ENCODE results near the gene HOXA4.

The HOXA4 gene

GRCh38 chr7:27164367-27165088, 34.0 kb upstream of the HOXA4 start:
- Mint-ChIP-seq H3K9me3 (no peaks in the 10 kb centered on the region), H3K4me1 (ENCODE audit: low read depth) (peaks cover 71% of the 10 kb centered on the region), H3K36me3 (ENCODE audit: low read depth) (no peaks in the 10 kb centered on the region), H3K4me3 (peak overlapping the region; percentile 71), H3K27me3 (peaks cover 87% of the 10 kb centered on the region), H3K27ac (peak overlapping the region; percentile 15)
- intact Hi-C loops (cut with micrococcal nuclease), result loop anchor here (5.0 to 10.0 kb wide), 5 partner anchors 312 to 1302 kb away; no protein-coding TSS in a partner anchor

GRCh38 chr7:27164045-27164366, 33.4 kb upstream of the HOXA4 start:
- Mint-ChIP-seq H3K4me3 (peak overlapping the region; percentile 71), H3K36me3 (ENCODE audit: low read depth) (no peaks in the 10 kb centered on the region), H3K4me1 (ENCODE audit: low read depth) (peaks cover 70% of the 10 kb centered on the region), H3K9me3 (no peaks in the 10 kb centered on the region), H3K27ac (peak overlapping the region; percentile 15), H3K27me3 (peaks cover 87% of the 10 kb centered on the region)
- intact Hi-C loops (cut with micrococcal nuclease), result loop anchor here (5.0 to 10.0 kb wide), 4 partner anchors 312 to 1269 kb away; no protein-coding TSS in a partner anchor

GRCh38 chr7:27163288-27164044, 32.9 kb upstream of the HOXA4 start:
- peaks cover 87% of the 10 kb centered on the region for H3K27me3 Mint-ChIP-seq
- H3K27ac Mint-ChIP-seq, result no peak overlapping the region
- no peaks in the 10 kb centered on the region for H3K9me3 Mint-ChIP-seq
- peaks cover 69% of the 10 kb centered on the region for H3K4me1 Mint-ChIP-seq (ENCODE audit: low read depth)
- intact Hi-C loops (cut with micrococcal nuclease), result loop anchor here (5.0 to 10.0 kb wide), 4 partner anchors 311 to 1269 kb away; no protein-coding TSS in a partner anchor
- H3K36me3 Mint-ChIP-seq (ENCODE audit: low read depth), result no peaks in the 10 kb centered on the region
- peak overlapping the region; percentile 71 for H3K4me3 Mint-ChIP-seq

DNA sequence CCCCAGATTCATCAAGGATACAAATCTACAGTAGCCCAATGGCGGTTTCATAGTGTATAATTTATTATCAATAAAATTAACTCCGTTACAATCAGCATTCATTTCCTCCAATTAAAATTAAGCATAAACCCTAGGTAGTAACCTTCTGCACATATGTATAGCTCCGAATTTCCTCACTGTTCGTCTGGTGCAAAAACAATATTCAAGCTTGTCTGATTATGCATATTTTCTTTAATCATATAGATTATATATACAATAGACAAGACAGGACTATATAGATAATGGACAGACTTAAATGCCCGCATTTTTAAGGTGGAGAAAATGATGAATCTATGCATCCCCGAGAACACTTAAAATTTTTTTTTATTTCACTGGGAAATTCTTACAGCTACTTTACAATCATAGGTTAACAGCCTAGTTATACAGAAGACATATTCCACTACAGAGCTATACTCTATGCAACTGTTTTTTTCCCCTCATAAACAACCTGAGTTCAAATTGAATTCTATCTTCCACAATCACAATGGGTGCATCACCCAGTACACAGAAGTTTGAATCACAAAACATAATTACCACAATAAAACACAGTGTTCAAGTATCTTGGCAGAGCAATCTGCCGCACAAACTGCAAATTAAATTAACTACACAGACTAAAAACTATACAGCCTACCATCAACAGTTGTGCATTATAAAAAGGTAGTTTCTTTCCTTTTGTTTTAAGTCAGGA, 32.2 kb upstream of the HOXA4 start:
- H3K4me3 Mint-ChIP-seq, result no peak overlapping the region
- intact Hi-C loops (cut with micrococcal nuclease), result loop anchor here (5.0 to 10.0 kb wide), 4 partner anchors 310 to 1268 kb away; no protein-coding TSS in a partner anchor
- peaks cover 87% of the 10 kb centered on the region for H3K27me3 Mint-ChIP-seq
- peaks cover 69% of the 10 kb centered on the region for H3K4me1 Mint-ChIP-seq (ENCODE audit: low read depth)
- H3K27ac Mint-ChIP-seq, result no peak overlapping the region
- H3K9me3 Mint-ChIP-seq, result no peaks in the 10 kb centered on the region
- H3K36me3 Mint-ChIP-seq (ENCODE audit: low read depth), result no peaks in the 10 kb centered on the region

GRCh38 chr7:27161721-27162560, 31.4 kb upstream of the HOXA4 start:
- intact Hi-C loops (cut with micrococcal nuclease), result loop anchor here (2.0 to 10.0 kb wide), 6 partner anchors 310 to 1267 kb away; no protein-coding TSS in a partner anchor
- H3K4me3 Mint-ChIP-seq, result no peak overlapping the region
- H3K9me3 Mint-ChIP-seq, result no peaks in the 10 kb centered on the region
- peaks cover 87% of the 10 kb centered on the region for H3K27me3 Mint-ChIP-seq
- H3K4me1 Mint-ChIP-seq (ENCODE audit: low read depth), result peaks cover 64% of the 10 kb centered on the region
- no peak overlapping the region for H3K27ac Mint-ChIP-seq
- H3K36me3 Mint-ChIP-seq (ENCODE audit: low read depth), result no peaks in the 10 kb centered on the region

- H3K4me1 Mint-ChIP-seq (ENCODE audit: low read depth), result peaks cover 60% of the 10 kb centered on the region
- peak overlapping the region; percentile 92 for H3K4me3 Mint-ChIP-seq
- no peaks in the 10 kb centered on the region for H3K36me3 Mint-ChIP-seq (ENCODE audit: low read depth)
- intact Hi-C loops (cut with micrococcal nuclease), result loop anchor here (2.0 to 10.0 kb wide), 6 partner anchors 309 to 1266 kb away; no protein-coding TSS in a partner anchor
- peaks cover 87% of the 10 kb centered on the region for H3K27me3 Mint-ChIP-seq
- peak overlapping the region; percentile 80 for H3K27ac Mint-ChIP-seq
- H3K9me3 Mint-ChIP-seq, result no peaks in the 10 kb centered on the region
These were observed 30.7 kb upstream of the HOXA4 start for GRCh38 chr7:27161214-27161720.

GRCh38 chr7:27160546-27161213, 30.1 kb upstream of the HOXA4 start:
- H3K4me3 Mint-ChIP-seq, result peak overlapping the region; percentile 92
- peaks cover 87% of the 10 kb centered on the region for H3K27me3 Mint-ChIP-seq
- H3K9me3 Mint-ChIP-seq, result no peaks in the 10 kb centered on the region
- intact Hi-C loops (cut with micrococcal nuclease), result loop anchor here (2.0 to 10.0 kb wide), 6 partner anchors 308 to 1266 kb away; no protein-coding TSS in a partner anchor
- peaks cover 60% of the 10 kb centered on the region for H3K4me1 Mint-ChIP-seq (ENCODE audit: low read depth)
- no peaks in the 10 kb centered on the region for H3K36me3 Mint-ChIP-seq (ENCODE audit: low read depth)
- peak overlapping the region; percentile 80 for H3K27ac Mint-ChIP-seq

DNA sequence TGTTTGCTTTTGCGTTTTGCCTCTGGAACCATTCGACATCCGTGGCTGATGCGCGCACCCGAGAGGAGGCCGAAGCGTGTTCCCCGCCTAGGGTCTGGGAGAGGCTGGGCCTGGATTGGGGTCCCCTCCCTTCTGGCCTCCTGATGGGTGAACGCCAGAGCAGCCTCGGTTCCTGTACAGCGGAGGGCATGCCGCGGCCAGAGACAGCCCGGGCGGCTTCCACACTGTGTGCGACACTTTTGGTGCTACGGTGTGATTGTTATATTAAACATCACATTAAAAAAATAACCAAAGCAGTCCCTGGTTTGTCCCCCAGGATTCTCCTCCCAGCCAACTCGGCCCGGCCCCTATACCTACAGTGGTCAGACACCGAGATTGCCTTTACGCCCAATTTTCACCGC, 29.6 kb upstream of the HOXA4 start:
- Mint-ChIP-seq H3K4me1 (ENCODE audit: low read depth) (peaks cover 64% of the 10 kb centered on the region), H3K9me3 (no peaks in the 10 kb centered on the region), H3K36me3 (ENCODE audit: low read depth) (no peaks in the 10 kb centered on the region), H3K27me3 (peaks cover 87% of the 10 kb centered on the region), H3K4me3 (peak overlapping the region; percentile 92), H3K27ac (no peak overlapping the region)
- intact Hi-C loops (cut with micrococcal nuclease), result loop anchor here (2.0 to 10.0 kb wide), 6 partner anchors 308 to 1265 kb away; no protein-coding TSS in a partner anchor

GRCh38 chr7:27159266-27160144, 28.9 kb upstream of the HOXA4 start:
- peaks cover 87% of the 10 kb centered on the region for H3K27me3 Mint-ChIP-seq
- H3K36me3 Mint-ChIP-seq (ENCODE audit: low read depth), result no peaks in the 10 kb centered on the region
- H3K27ac Mint-ChIP-seq, result no peak overlapping the region
- intact Hi-C loops (cut with micrococcal nuclease), result loop anchor here (2.0 to 10.0 kb wide), 7 partner anchors 65 to 1265 kb away; partner anchors contain the start of gene HOXA1
- H3K4me3 Mint-ChIP-seq, result peak overlapping the region; percentile 92
- H3K4me1 Mint-ChIP-seq (ENCODE audit: low read depth), result peaks cover 66% of the 10 kb centered on the region
- no peaks in the 10 kb centered on the region for H3K9me3 Mint-ChIP-seq

- intact Hi-C loops (cut with micrococcal nuclease), result loop anchor here (10.0 kb wide), 1 partner anchor 64 kb away; the partner anchor contains the start of gene HOXA1
- H3K27ac Mint-ChIP-seq, result no peak overlapping the region
- H3K4me1 Mint-ChIP-seq (ENCODE audit: low read depth), result peaks cover 62% of the 10 kb centered on the region
- peaks cover 87% of the 10 kb centered on the region for H3K27me3 Mint-ChIP-seq
- H3K36me3 Mint-ChIP-seq (ENCODE audit: low read depth), result no peaks in the 10 kb centered on the region
- no peaks in the 10 kb centered on the region for H3K9me3 Mint-ChIP-seq
- H3K4me3 Mint-ChIP-seq, result peak overlapping the region; percentile 25
These were observed 28.1 kb upstream of the HOXA4 start for GRCh38 chr7:27158436-27159265.

All from dendritic cell treated with granulocyte-macrophage colony-stimulating factor and Interleukin-4, amounts not matched to agents 40 ng/mL and 50 ng/mL, for 4 days (primary cell).